GM12878 (cell line): ENCODE data around the gene GRAMD1A. TPM values are rescaled to one million over a fixed set of nuclear protein-coding genes. Genes with fewer than 3 reads are reported as not detected.

ENCODE experiments used
- ATAC-seq: fragments of 200-7000 bp; cut with Tn5 transposase; 3 replicates; pipeline ENCODE4 v1.9.1; 2020; ENCODE audit warnings: mild to moderate bottlenecking, moderate library complexity
- BruUV-seq: library from RNA; stranded (reverse); fragments of 400-500 nt; replicated peaks from 2 replicates; lab custom pipeline; 2021; lab: Mats Ljungman, UMichigan
- CTCF ChIA-PET: fragments of 300-600 bp; sonication (Branson Sonifier 250); formaldehyde crosslinking; extraction: SDS; loops from one replicate; lab custom pipeline; 2021; ENCODE audit warnings: inconsistent platforms; lab: Yijun Ruan, JAX
- POLR2A ChIA-PET: fragments of 350-600 bp; formaldehyde crosslinking; extraction: SDS; loops from one replicate; lab custom pipeline; 2021; ENCODE audit warnings: inconsistent platforms; lab: Charles Lee
- RAD21 ChIA-PET: fragments of 300-600 bp; sonication (Branson Sonifier 250); formaldehyde crosslinking; loops from one replicate; lab custom pipeline; 2023; ENCODE audit warnings: antibody characterized with exemption; ENCODE audit not compliant: unreplicated experiment; lab: Charles Lee
- SMC1A ChIA-PET: fragments of 300-600 bp; sonication (Branson Sonifier 250); formaldehyde crosslinking; loops from one replicate; lab custom pipeline; 2023; ENCODE audit not compliant: unreplicated experiment, uncharacterized antibody; lab: Charles Lee
- DNase-seq: peaks from one replicate; pipeline ENCODE4 v3.0.0-alpha.2; 2011; ENCODE audit warnings: low read depth, low spot score
- FAIRE-seq: peaks from 3 replicates; lab custom pipeline; 2011; peaks lifted over from hg19 to GRCh38; lab: Jason Lieb, UNC
- H2AFZ ChIP-seq: 2 replicates; pipeline ENCODE4 v1.6.0; 2011; ENCODE audit warnings: low read depth, low read length, control low read depth; ENCODE audit not compliant: control insufficient read depth
- H3K27ac ChIP-seq: 2 replicates; pipeline ENCODE4 v1.5.1; 2011; ENCODE audit warnings: control low read depth; ENCODE audit not compliant: control insufficient read depth, insufficient read depth
- H3K27me3 ChIP-seq, 2 experiments: replicated peaks in 1 of 2; 2 replicates each; pipeline versions ENCODE4 v1.6.0 to v1.6.1; 2011; ENCODE audit warnings: low read length in 1 of 2; ENCODE audit not compliant: control insufficient read depth in 2 of 2, insufficient read depth in 2 of 2
- H3K36me3 ChIP-seq, 2 experiments: 2 replicates each; pipeline ENCODE4 v1.5.1; 2011; ENCODE audit warnings: low read length in 1 of 2; ENCODE audit not compliant: control insufficient read depth in 2 of 2, insufficient read depth in 2 of 2
- H3K4me1 ChIP-seq: 2 replicates; pipeline ENCODE4 v1.6.1; 2011; ENCODE audit warnings: mild to moderate bottlenecking, low read length, moderate library complexity, mixed read lengths; ENCODE audit not compliant: control insufficient read depth, insufficient read depth
- H3K4me2 ChIP-seq: 2 replicates; pipeline ENCODE4 v1.6.0; 2011; ENCODE audit warnings: control low read depth; ENCODE audit not compliant: control insufficient read depth, insufficient read depth
- H3K4me3 ChIP-seq: fragments of 200-600 bp; sonication (generic); 2 replicates; pipeline ENCODE4 v1.5.1; 2016
- H3K79me2 ChIP-seq: 2 replicates; pipeline ENCODE4 v1.6.0; 2011; ENCODE audit warnings: low read length; ENCODE audit not compliant: control insufficient read depth, insufficient read depth
- H3K9ac ChIP-seq: 2 replicates; pipeline ENCODE4 v1.8.0; 2011; ENCODE audit warnings: low read length, control low read depth, mixed read lengths; ENCODE audit not compliant: control insufficient read depth, insufficient read depth
- H3K9me3 ChIP-seq: replicated peaks from 3 replicates; pipeline ENCODE4 v1.5.1; 2011; ENCODE audit warnings: mild to moderate bottlenecking, low read length; ENCODE audit not compliant: control insufficient read depth, insufficient read depth
- H4K20me1 ChIP-seq: 2 replicates; pipeline ENCODE4 v1.6.0; 2011; ENCODE audit not compliant: control insufficient read depth, insufficient read depth
- HDAC6 ChIP-seq: fragments of 200-600 bp; sonication (generic); IDR thresholded peaks from one replicate; pipeline ENCODE4 v1.8.0; 2017; ENCODE audit warnings: antibody characterized with exemption; ENCODE audit not compliant: unreplicated experiment
- MLLT1 ChIP-seq: fragments of 450-650 bp; IDR thresholded peaks from 2 replicates; pipeline ENCODE4 v1.6.1; 2016; ENCODE audit warnings: mild to moderate bottlenecking
- MYB ChIP-seq: fragments of 150-350 bp; IDR thresholded peaks from 2 replicates; pipeline ENCODE4 v1.6.1; 2014; ENCODE audit warnings: mild to moderate bottlenecking, low read depth, low read length, borderline replicate concordance
- NBN ChIP-seq: fragments of 450-650 bp; IDR thresholded peaks from 2 replicates; pipeline ENCODE4 v1.6.1; 2016
- RELB ChIP-seq: fragments of 450-650 bp; IDR thresholded peaks from 2 replicates; pipeline ENCODE4 v1.6.1; 2017; ENCODE audit warnings: low read depth, mild to moderate bottlenecking, moderate library complexity
- REST ChIP-seq: IDR thresholded peaks from 2 replicates; pipeline ENCODE4 v1.6.1; 2012; ENCODE audit warnings: mild to moderate bottlenecking, low read depth, low read length
- RFX5 ChIP-seq: IDR thresholded peaks from 2 replicates; pipeline ENCODE4 v1.6.1; 2011; ENCODE audit warnings: low read depth, low read length, improper control_type of control experiment
- SUZ12 ChIP-seq: fragments of 200-600 bp; sonication (generic); IDR thresholded peaks from one replicate; pipeline ENCODE4 v1.6.1; 2018; ENCODE audit warnings: antibody characterized with exemption, mild to moderate bottlenecking; ENCODE audit not compliant: unreplicated experiment
- YBX1 ChIP-seq: fragments of 450-650 bp; IDR thresholded peaks from 2 replicates; pipeline ENCODE4 v1.6.1; 2016; ENCODE audit warnings: antibody characterized with exemption
- ZNF217 ChIP-seq: fragments of 450-650 bp; IDR thresholded peaks from 2 replicates; pipeline ENCODE4 v1.6.1; 2017; ENCODE audit warnings: antibody characterized with exemption, mild to moderate bottlenecking
- WGBS: methylation state at CpG from one replicate; pipeline ENCODE4 v1.1.6; 2016; ENCODE audit warnings: low lambda C conversion rate; ENCODE audit not compliant: insufficient replicate concordance, insufficient coverage; ENCODE audit errors: missing lambda C conversion rate; 5-methylcytosine and 5-hydroxymethylcytosine counted together
- in situ Hi-C: fragments of 300-500 bp; cut with MboI; formaldehyde crosslinking; loops from 9 replicates; pipeline ENCODE4 v1.14.3; 2018; ENCODE audit warnings: mixed read lengths
- intact Hi-C: fragments of 100-400 bp; cut with micrococcal nuclease; formaldehyde crosslinking; loops from one replicate; pipeline ENCODE4 v1.14.2; 2022; ENCODE audit not compliant: unreplicated experiment
- polyA plus RNA-seq, 11 experiments: library from polyadenylated mRNA; depleted of rRNA in 4 of 11; unstranded in 6 of 11; stranded (reverse) in 5 of 11; fragments of >200 nt; fragmentation: Nextera tagmentation in 4 of 11; fragmentation: Illumina TruSeq in 1 of 11; extraction: Ambion mirVana in 4 of 11; extraction: Trizol in 1 of 11; gene quantifications; 1 replicate in 1 of 11; 2 replicates in 10 of 11; pipeline versions ENCODE4 v1.2.1 to v1.2.3, GENCODE V29; 2011 to 2016; ENCODE audit warnings: inconsistent platforms in 2 of 11, missing spikeins in 2 of 11, low read depth in 1 of 11
- total RNA-seq, 4 experiments: library from RNA; depleted of rRNA in 3 of 4; stranded (reverse); fragments of >200 nt in 3 of 4; fragmentation: Illumina TruSeq in 1 of 4; extraction: Trizol in 1 of 4; gene quantifications; 2 replicates each; pipeline versions ENCODE4 v1.2.1 to v1.2.3, GENCODE V29; 2013 to 2021
- TF ChIP-seq, protein P1 (sequence below): fragments of 450-650 bp; IDR thresholded peaks from 2 replicates; pipeline ENCODE4 v1.6.1; 2017; ENCODE audit warnings: mild to moderate bottlenecking, moderate library complexity

Gene GRAMD1A
- total and polyA plus RNA-seq, 10 of the 15 experiments (the other 5 are each of a cell fraction or from before 2014, with no cell fraction given): 0.79 to 73.6 (median 35.3) TPM

DNA sequence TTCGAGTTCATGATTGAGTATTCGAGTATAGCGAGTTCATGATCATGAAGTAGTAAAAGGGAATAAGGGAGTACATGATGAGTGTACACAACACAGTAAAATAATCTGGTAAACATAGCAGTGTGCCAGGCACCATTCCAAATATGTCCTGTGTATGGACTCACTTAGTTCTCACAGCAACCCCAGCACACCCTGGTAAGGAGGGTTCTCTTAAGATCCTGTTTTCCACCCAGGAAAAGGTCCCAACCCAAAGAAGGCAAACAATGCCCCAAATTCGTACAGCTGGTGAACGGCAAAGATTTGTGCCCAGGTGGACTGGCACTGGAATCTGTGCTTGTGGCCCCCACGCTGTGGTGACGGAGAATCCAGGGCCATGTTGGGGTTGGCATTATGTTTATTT, 62.8 kb downstream of the GRAMD1A start:
- BruUV-seq: no TSS peak
- Histone ChIP-seq H3K4me3 (no peak overlapping the region), H4K20me1 (no peaks in the 10 kb centered on the region), H3K27ac (no peak overlapping the region), H3K36me3 (no peaks in the 10 kb centered on the region), H3K79me2 (no peaks in the 10 kb centered on the region), H3K9me3 (no peaks in the 10 kb centered on the region), H3K9ac (no peak overlapping the region), H3K4me1 (peaks cover 4% of the 10 kb centered on the region; the same call in 1 of the 2 replicates), H3K27me3 (no peaks in the 10 kb centered on the region), H3K4me2 (no peak overlapping the region), H2AFZ (no peak overlapping the region)
- intact Hi-C loops: no loop called here
- in situ Hi-C loops: no loop called here
- ChIA-PET SMC1A (no interaction called here), CTCF (interaction anchor here (1.1 kb wide), 1 partner anchor 23 kb away, joined by 4 read pairs; no protein-coding TSS in a partner anchor), RAD21 (no interaction called here), POLR2A (no interaction called here)
- no peak for FAIRE-seq
- ATAC-seq: no peak
- DNase-seq: no peak
- WGBS: 27% methylated on average over 7 of the region's 7 CpGs
- TF ChIP-seq NBN (no peak), RELB (no peak), SUZ12 (no peak), ZNF217 (no peak), YBX1 (no peak), REST (no peak), HDAC6 (no peak), MYB (no peak), RFX5 (no peak), MLLT1 (no peak)
- TF ChIP-seq, protein P1, sequence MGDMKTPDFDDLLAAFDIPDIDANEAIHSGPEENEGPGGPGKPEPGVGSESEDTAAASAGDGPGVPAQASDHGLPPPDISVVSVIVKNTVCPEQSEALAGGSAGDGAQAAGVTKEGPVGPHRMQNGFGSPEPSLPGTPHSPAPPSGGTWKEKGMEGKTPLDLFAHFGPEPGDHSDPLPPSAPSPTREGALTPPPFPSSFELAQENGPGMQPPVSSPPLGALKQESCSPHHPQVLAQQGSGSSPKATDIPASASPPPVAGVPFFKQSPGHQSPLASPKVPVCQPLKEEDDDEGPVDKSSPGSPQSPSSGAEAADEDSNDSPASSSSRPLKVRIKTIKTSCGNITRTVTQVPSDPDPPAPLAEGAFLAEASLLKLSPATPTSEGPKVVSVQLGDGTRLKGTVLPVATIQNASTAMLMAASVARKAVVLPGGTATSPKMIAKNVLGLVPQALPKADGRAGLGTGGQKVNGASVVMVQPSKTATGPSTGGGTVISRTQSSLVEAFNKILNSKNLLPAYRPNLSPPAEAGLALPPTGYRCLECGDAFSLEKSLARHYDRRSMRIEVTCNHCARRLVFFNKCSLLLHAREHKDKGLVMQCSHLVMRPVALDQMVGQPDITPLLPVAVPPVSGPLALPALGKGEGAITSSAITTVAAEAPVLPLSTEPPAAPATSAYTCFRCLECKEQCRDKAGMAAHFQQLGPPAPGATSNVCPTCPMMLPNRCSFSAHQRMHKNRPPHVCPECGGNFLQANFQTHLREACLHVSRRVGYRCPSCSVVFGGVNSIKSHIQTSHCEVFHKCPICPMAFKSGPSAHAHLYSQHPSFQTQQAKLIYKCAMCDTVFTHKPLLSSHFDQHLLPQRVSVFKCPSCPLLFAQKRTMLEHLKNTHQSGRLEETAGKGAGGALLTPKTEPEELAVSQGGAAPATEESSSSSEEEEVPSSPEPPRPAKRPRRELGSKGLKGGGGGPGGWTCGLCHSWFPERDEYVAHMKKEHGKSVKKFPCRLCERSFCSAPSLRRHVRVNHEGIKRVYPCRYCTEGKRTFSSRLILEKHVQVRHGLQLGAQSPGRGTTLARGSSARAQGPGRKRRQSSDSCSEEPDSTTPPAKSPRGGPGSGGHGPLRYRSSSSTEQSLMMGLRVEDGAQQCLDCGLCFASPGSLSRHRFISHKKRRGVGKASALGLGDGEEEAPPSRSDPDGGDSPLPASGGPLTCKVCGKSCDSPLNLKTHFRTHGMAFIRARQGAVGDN: no peak
